Endothelial cell of umbilical vein (primary cell): ENCODE data around the gene ADSS1.

Source experiments
- CTCF ChIP-seq, 2 donors: IDR thresholded peaks; 1 replicate in 1 of 2; 2 replicates in 1 of 2; pipeline ENCODE4 v1.5.1; 2011; ENCODE audit warnings: low read length in 2 of 2, mild to moderate bottlenecking in 2 of 2, moderate library complexity in 2 of 2, control low read depth in 1 of 2, inconsistent platforms in 1 of 2, low read depth in 1 of 2; ENCODE audit not compliant: insufficient read depth in 1 of 2; ENCODE audit errors: extremely low read depth in 1 of 2
- EZH2 ChIP-seq: IDR thresholded peaks from 2 replicates; pipeline ENCODE4 v1.6.1; 2012; ENCODE audit warnings: borderline replicate concordance, low read depth, mild to moderate bottlenecking, moderate library complexity, low read length, inconsistent platforms; ENCODE audit not compliant: severe bottlenecking
- GATA2 ChIP-seq: IDR thresholded peaks from 2 replicates; pipeline ENCODE4 v1.7.0; 2011; ENCODE audit warnings: low read depth, mild to moderate bottlenecking, moderate library complexity, mixed read lengths, low read length; ENCODE audit not compliant: insufficient read length, insufficient read depth
- MYC ChIP-seq: IDR thresholded peaks from one replicate; pipeline ENCODE4 v1.6.1; 2011; ENCODE audit warnings: mild to moderate bottlenecking, low read depth, low read length
- POLR2AphosphoS5 ChIP-seq: IDR thresholded peaks from 2 replicates; pipeline ENCODE4 v1.6.1; 2012; ENCODE audit warnings: low read depth, mild to moderate bottlenecking, control low read depth, low read length, moderate library complexity; ENCODE audit not compliant: insufficient read depth

GRCh38 chr14:104757681-104758392, 33.8 kb downstream of the ADSS1 start:
- TF ChIP-seq POLR2AphosphoS5: no peak
- TF ChIP-seq EZH2: no peak
- no peak for TF ChIP-seq CTCF (IDR thresholded peaks at IDR 0.05; ENCODE audit: extremely low read depth in 1 of 2, insufficient read depth in 1 of 2, low read depth in 1 of 2, low read length in 2 of 2)
- TF ChIP-seq MYC: no peak
- no peak for TF ChIP-seq GATA2
